GM13976 (cell line): ENCODE data around the gene XPA.
"Not testable (repeated sequence)": the region's sequence is repeated elsewhere in the genome, so short reads cannot be mapped to it uniquely, and the experiment has no call there.

Experiments used
- DNase-seq: peaks from one replicate; pipeline ENCODE4 v3.0.0; 2012; ENCODE audit warnings: low spot score
- CTCF ChIP-seq: IDR thresholded peaks from 2 replicates; pipeline ENCODE4 v1.5.1; 2012; ENCODE audit warnings: borderline replicate concordance, mild to moderate bottlenecking; ENCODE audit not compliant: insufficient read depth; ENCODE audit errors: extremely low read depth, missing control alignments, control extremely low read depth
- in situ Hi-C: fragments of 300-500 bp; cut with MboI; formaldehyde crosslinking; loops from one replicate; pipeline ENCODE4 v1.12.0; 2022; ENCODE audit warnings: low sequenced_read_pairs, mixed read lengths, inconsistent platforms; ENCODE audit not compliant: unreplicated experiment

The XPA gene

GRCh38 chr9:97704345-97704677 lies 7.2 kb upstream of the XPA start:
- no peak for DNase-seq
- in situ Hi-C loops = loop anchor here (10.0 kb wide), 1 partner anchor 200 kb away; no protein-coding TSS in a partner anchor
- TF ChIP-seq CTCF = no peak

DNA sequence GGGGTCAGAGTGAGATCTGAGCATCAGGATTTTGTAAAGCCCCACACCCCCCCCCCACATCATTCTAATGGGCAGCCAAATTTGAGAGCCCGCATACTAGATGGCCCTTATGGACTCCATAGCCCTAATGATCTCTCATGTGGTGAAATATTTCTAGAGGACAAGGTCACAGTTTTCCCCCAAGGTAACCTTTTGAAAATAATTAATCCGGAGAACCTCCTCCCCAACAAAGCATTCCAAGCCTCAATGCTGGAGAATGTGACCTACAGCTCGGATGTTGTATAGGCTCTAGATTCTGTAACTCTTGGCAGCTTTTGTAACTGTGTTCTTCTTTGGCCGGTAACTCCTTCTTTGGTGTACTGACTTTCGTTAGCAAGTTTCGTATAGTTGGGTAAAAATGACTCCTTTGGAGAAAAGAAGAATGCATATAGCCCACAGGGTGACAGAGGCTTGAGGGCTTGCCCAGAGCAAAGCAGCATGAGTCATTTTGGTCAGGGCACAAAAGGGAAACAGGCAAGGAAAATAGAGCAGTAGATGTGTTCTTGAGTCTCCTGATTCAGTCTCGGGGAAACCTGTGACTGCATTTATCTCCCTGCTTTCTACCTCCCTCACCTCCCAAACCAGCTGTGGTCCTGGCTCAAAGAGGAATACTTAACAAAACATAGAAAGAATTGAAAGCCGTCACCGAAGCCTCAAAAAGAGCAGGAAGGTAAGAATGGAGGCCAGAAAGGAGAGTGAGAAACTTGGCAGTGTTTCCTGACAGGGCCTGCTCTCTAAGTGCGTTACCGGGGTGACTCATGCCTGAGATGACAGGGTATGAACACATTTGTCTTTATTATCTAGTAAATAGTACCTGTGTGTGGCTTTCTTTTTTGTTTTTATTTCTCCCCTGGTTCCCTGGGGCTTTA lies 6.6 kb upstream of the XPA start:
- no peak for DNase-seq
- no peak for TF ChIP-seq CTCF
- in situ Hi-C loops = loop anchor here (10.0 kb wide), 1 partner anchor 201 kb away; no protein-coding TSS in a partner anchor

GRCh38 chr9:97699824-97700223 lies 2.7 kb upstream of the XPA start:
- in situ Hi-C loops = loop anchor here (10.0 kb wide), 1 partner anchor 205 kb away; no protein-coding TSS in a partner anchor
- DNase-seq = not testable (repeated sequence)

- DNase-seq, in situ Hi-C loops: not testable (repeated sequence)
Observed at GRCh38 chr9:97699281-97699680, 2.1 kb upstream of the XPA start.

GRCh38 chr9:97698865-97699264 lies 1.7 kb upstream of the XPA start:
- no peak for TF ChIP-seq CTCF
- in situ Hi-C loops = no loop called here
- no peak for DNase-seq

GRCh38 chr9:97697837-97698236 lies 697 bp upstream of the XPA start:
- TF ChIP-seq CTCF = no peak
- no peak for DNase-seq
- in situ Hi-C loops = no loop called here

DNA sequence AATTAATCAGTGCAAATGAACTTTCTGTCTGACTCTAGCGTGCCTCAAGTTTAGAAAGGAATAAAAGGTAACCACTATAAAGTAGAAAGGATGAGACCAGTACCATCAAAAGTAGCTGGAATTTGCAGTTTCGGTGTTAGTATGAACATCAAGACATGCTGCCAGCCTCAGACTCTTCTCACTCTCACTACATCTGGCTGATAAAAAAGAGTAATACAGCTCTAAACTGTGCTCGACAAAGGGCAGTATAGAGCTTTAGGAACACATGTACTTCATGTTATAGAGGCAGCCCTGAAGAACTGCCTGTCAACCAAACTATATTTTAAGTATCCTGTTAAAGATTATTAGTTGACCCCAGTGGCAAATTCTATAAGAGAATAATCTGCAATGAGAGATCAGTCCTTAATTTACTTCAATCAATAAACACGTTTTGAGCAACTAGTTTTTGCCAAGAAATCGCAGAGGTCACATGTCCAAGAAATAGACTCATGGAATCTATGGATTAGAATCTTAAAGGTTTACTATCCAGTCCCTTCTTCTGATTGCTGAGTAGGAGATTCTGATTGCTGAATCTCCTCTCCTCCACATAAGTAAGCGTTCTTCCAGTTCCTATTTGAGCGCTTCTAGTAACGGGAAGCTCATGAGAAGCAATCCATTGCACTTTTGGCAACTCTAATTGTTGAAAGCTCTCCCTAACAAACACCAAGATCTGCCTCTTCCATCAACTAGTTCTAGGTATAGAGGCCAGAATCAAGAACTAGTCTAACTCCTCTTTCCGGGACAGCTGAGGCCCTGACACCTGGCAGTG lies 941 bp downstream of the XPA start:
- TF ChIP-seq CTCF = no peak
- DNase-seq = no peak
- in situ Hi-C loops = no loop called here
